Measurements from ENCODE around the gene AMIGO3.
"Not testable (repeated sequence)": the region's sequence is repeated elsewhere in the genome, so short reads cannot be mapped to it uniquely, and the experiment has no call there.

AMIGO3 gene

GRCh38 chr3:49706456-49707112 is 12.9 kb downstream of the AMIGO3 start:
- DNase-seq, result no peak

- DNase-seq, result no peak
Observed at GRCh38 chr3:49705390-49705960, 14.0 kb downstream of the AMIGO3 start.

- DNase-seq, result no peak
Observed at GRCh38 chr3:49704629-49705028, 14.9 kb downstream of the AMIGO3 start.

- no peak for DNase-seq
Observed at GRCh38 chr3:49703956-49704355, 15.5 kb downstream of the AMIGO3 start.

- peak; percentile 52 for DNase-seq
Observed at GRCh38 chr3:49703443-49703927, 16.0 kb downstream of the AMIGO3 start.

GRCh38 chr3:49702672-49703071 is 16.8 kb downstream of the AMIGO3 start:
- DNase-seq, result no peak

GRCh38 chr3:49701388-49702077 is 18.0 kb downstream of the AMIGO3 start:
- no peak for DNase-seq

- DNase-seq, result no peak
Observed at GRCh38 chr3:49700453-49701128, 18.9 kb downstream of the AMIGO3 start.

- no peak for DNase-seq
Observed at GRCh38 chr3:49700014-49700413, 19.5 kb downstream of the AMIGO3 start.

- DNase-seq, result no peak
Observed at GRCh38 chr3:49699281-49699979, 20.1 kb downstream of the AMIGO3 start.

- DNase-seq, result not testable (repeated sequence)
Observed at GRCh38 chr3:49695350-49696015, 24.0 kb downstream of the AMIGO3 start.

GRCh38 chr3:49694409-49695070 is 24.9 kb downstream of the AMIGO3 start:
- not testable (repeated sequence) for DNase-seq

GRCh38 chr3:49691481-49691880 is 28.0 kb downstream of the AMIGO3 start:
- not testable (repeated sequence) for DNase-seq

GRCh38 chr3:49690856-49691255 is 28.6 kb downstream of the AMIGO3 start:
- not testable (repeated sequence) for DNase-seq

- DNase-seq, result not testable (repeated sequence)
Observed at GRCh38 chr3:49689908-49690624, 29.4 kb downstream of the AMIGO3 start.

- no peak for DNase-seq
Observed at GRCh38 chr3:49689046-49689907, 30.2 kb downstream of the AMIGO3 start, which contains the start of the genes MST1 and RNF123. Gene MST1 (minus strand): TSS chr3:49689474. CDS start chr3:49688691, 783 bp downstream. Gene RNF123 (plus strand): TSS chr3:49689557. CDS start chr3:49691166, 1,609 bp downstream.

- DNase-seq, result not testable (repeated sequence)
Observed at GRCh38 chr3:49688338-49689045, 31.0 kb downstream of the AMIGO3 start.

- DNase-seq, result not testable (repeated sequence)
Observed at GRCh38 chr3:49687424-49687795, 32.1 kb downstream of the AMIGO3 start.

All from NCI-H146 (cell line).